ENCODE data around the gene RBFOX1. TPM values are rescaled to one million over a fixed set of nuclear protein-coding genes. Genes with fewer than 3 reads are reported as not detected.

Gene RBFOX1
- total RNA-seq, 1 experiment from 2014 or later = not detected

DNA sequence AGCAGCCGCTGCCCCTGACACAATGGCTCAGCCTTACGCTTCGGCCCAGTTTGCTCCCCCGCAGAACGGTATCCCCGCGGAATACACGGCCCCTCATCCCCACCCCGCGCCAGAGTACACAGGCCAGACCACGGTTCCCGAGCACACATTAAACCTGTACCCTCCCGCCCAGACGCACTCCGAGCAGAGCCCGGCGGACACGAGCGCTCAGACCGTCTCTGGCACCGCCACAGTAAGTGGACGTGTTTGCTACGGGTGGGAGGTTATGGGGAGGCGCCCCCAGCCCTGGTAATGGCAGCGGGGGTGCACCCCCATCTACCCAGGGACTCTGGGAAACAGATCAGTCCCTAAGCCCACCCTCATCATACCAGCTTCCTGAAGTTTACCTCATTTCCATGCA lies 185.5 kb downstream of the RBFOX1 start:
- ChIA-PET POLR2A (no interaction called here), RAD21 (ENCODE audit: low non-redundant PET in 1 of 2, low total read pairs in 2 of 2, uncharacterized antibody in 2 of 2, unreplicated experiment in 2 of 2) (no interaction called here), CTCF (no interaction called here)
- no peak overlapping the region for H3K4me2 ChIP-seq (ENCODE audit: low read length)
- H3K9ac ChIP-seq (ENCODE audit: low read length) = no peak overlapping the region
- TF ChIP-seq TCF7L2 (IDR thresholded peaks at IDR 0.05; ENCODE audit: borderline replicate concordance, extremely low read depth, insufficient read depth, insufficient read length) (no peak), POLR2AphosphoS5 (IDR thresholded peaks at IDR 0.05; ENCODE audit: low read depth, low read length) (no peak), REST (IDR thresholded peaks at IDR 0.05; ENCODE audit: low read depth) (no peak), FOSL1 (IDR thresholded peaks at IDR 0.05; ENCODE audit: low read depth) (no peak), CBX3 (IDR thresholded peaks at IDR 0.05; ENCODE audit: low read depth) (no peak), SP1 (IDR thresholded peaks at IDR 0.05; ENCODE audit: low read depth) (no peak), SIN3A (IDR thresholded peaks at IDR 0.05; ENCODE audit: low read depth) (no peak), CTCF (IDR thresholded peaks at IDR 0.05 in 2 of 3, conservative IDR thresholded peaks at IDR 0.05 in 1 of 3; ENCODE audit: borderline replicate concordance in 1 of 3, insufficient read depth in 1 of 3, low read depth in 2 of 3, low read length in 2 of 3) (no peak), ZBTB33 (IDR thresholded peaks at IDR 0.05; ENCODE audit: extremely low read depth, insufficient replicate concordance, low read length) (no peak), ZFX (IDR thresholded peaks at IDR 0.05) (no peak), SRF (IDR thresholded peaks at IDR 0.05; ENCODE audit: low read depth) (no peak), YY1 (IDR thresholded peaks at IDR 0.05; ENCODE audit: extremely low read depth, insufficient replicate concordance, low read depth, low read length) (no peak), ELF1 (IDR thresholded peaks at IDR 0.05; ENCODE audit: borderline replicate concordance, low read depth) (no peak), EZH2 (IDR thresholded peaks at IDR 0.05) (no peak), RAD21 (IDR thresholded peaks at IDR 0.05; ENCODE audit: low read depth) (no peak)
- TF ChIP-seq, protein P1, sequence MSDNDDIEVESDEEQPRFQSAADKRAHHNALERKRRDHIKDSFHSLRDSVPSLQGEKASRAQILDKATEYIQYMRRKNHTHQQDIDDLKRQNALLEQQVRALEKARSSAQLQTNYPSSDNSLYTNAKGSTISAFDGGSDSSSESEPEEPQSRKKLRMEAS (IDR thresholded peaks at IDR 0.05) = no peak
- TF ChIP-seq, protein P2, sequence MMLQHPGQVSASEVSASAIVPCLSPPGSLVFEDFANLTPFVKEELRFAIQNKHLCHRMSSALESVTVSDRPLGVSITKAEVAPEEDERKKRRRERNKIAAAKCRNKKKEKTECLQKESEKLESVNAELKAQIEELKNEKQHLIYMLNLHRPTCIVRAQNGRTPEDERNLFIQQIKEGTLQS (IDR thresholded peaks at IDR 0.05) = no peak
- no peak overlapping the region for H2AFZ ChIP-seq (ENCODE audit: low read depth, low read length, poor library complexity, severe bottlenecking)
- intact Hi-C loops (cut with micrococcal nuclease) = no loop called here
- H3K36me3 ChIP-seq (ENCODE audit: control insufficient read depth in 1 of 2, insufficient read depth in 2 of 2, low read length in 2 of 2) = no peaks in the 10 kb centered on the region
- DNase-seq (ENCODE audit: low read depth, low spot score) = no peak
- H3K4me3 ChIP-seq (replicated peaks in 1 of 2; ENCODE audit: low read depth in 1 of 2, low read length in 2 of 2) = no peak overlapping the region
- no TSS peak for BruUV-seq (replicated peaks)
- no peak overlapping the region for H3K27ac ChIP-seq (ENCODE audit: low read depth, low read length)
- H3K27me3 ChIP-seq (ENCODE audit: insufficient read depth, low read length) = no peaks in the 10 kb centered on the region
- no peak for ATAC-seq
- H4K20me1 ChIP-seq (ENCODE audit: insufficient read depth) = no peaks in the 10 kb centered on the region
- peaks cover 12 to 32% of the 10 kb centered on the region in 2 experiments; a peak in 2 of 4 replicates for H3K9me3 ChIP-seq (ENCODE audit: control insufficient read depth in 1 of 2, insufficient read depth in 1 of 2, low read depth in 1 of 2, low read length in 2 of 2)
- H3K79me2 ChIP-seq (ENCODE audit: insufficient read depth, low read length) = no peaks in the 10 kb centered on the region
- no peaks in the 10 kb centered on the region for H3K4me1 ChIP-seq (ENCODE audit: control insufficient read depth in 1 of 2, insufficient read depth in 2 of 2, low read length in 2 of 2)
- no peaks in the 10 kb centered on the region for H3K9me2 ChIP-seq (ENCODE audit: insufficient read depth)
